Stomach (tissue), 9 donors: Measurements from ENCODE around the gene MYO1E. TPM values are rescaled to one million over a fixed set of nuclear protein-coding genes. Genes with fewer than 3 reads are reported as not detected.

Experiments used
- DNase-seq, 2 donors: peaks; one replicate each; pipeline versions ENCODE4 v3.0.0 to v3.0.0-alpha.2; 2013 to 2019
- H3K27ac ChIP-seq, 5 donors: fragments of 200-600 bp in 4 of 5; sonication (generic) in 4 of 5; one replicate each; pipeline ENCODE4 v1.5.1; 2013 to 2019; ENCODE audit warnings: mild to moderate bottlenecking in 1 of 5, moderate library complexity in 1 of 5
- H3K27me3 ChIP-seq, 3 donors: fragments of 200-600 bp; sonication (generic); one replicate each; pipeline ENCODE4 v1.5.1; 2017 to 2019; ENCODE audit warnings: mixed run types in 1 of 3
- H3K36me3 ChIP-seq, 4 donors: fragments of 200-600 bp; sonication (generic); 1 replicate in 3 of 4; 2 replicates in 1 of 4; pipeline ENCODE4 v1.5.1; 2016 to 2019
- H3K4me1 ChIP-seq, 4 donors: fragments of 200-600 bp; sonication (generic); one replicate each; pipeline ENCODE4 v1.5.1; 2016 to 2019
- H3K4me3 ChIP-seq, 4 donors: fragments of 200-600 bp; sonication (generic) in 3 of 4; one replicate each; pipeline ENCODE4 v1.5.1; 2016 to 2019; ENCODE audit warnings: mild to moderate bottlenecking in 1 of 4
- H3K9me3 ChIP-seq, 4 donors: fragments of 200-600 bp; sonication (generic); one replicate each; pipeline ENCODE4 v1.5.1; 2016 to 2019
- EP300 ChIP-seq: sonication (generic); formaldehyde crosslinking; IDR thresholded peaks from one replicate; pipeline ENCODE4 v1.6.1; 2017; ENCODE audit warnings: antibody characterized with exemption
- POLR2A ChIP-seq, 4 donors: fragments of 450-650 bp; IDR thresholded peaks; one replicate each; pipeline ENCODE4 v1.6.1; 2016; ENCODE audit warnings: antibody characterized with exemption in 4 of 4, control low read depth in 2 of 4, mild to moderate bottlenecking in 1 of 4, moderate library complexity in 1 of 4
- POLR2AphosphoS5 ChIP-seq, 3 donors: sonication (generic); formaldehyde crosslinking; IDR thresholded peaks; one replicate each; pipeline ENCODE4 v1.6.1; 2016; ENCODE audit warnings: antibody characterized with exemption in 3 of 3
- WGBS, 5 donors: extraction: QIAGEN DNeasy Blood & Tissue Kit in 3 of 5; methylation state at CpG; one replicate each; pipeline versions ENCODE4 v1.1.5 to v1.1.7; 2013 to 2018; 5-methylcytosine and 5-hydroxymethylcytosine counted together
- intact Hi-C: fragments of 100-400 bp; cut with DNase I; formaldehyde crosslinking; loops from one replicate; pipeline ENCODE4 v1.15.1; 2023; ENCODE audit warnings: low total_unique reads
- polyA plus RNA-seq, 3 donors: library from polyadenylated mRNA; stranded (reverse); fragments of 200-250 nt; gene quantifications; one replicate each; pipeline ENCODE4 v1.2.3, GENCODE V29; 2013
- total RNA-seq, 5 donors: library from RNA; depleted of rRNA; stranded (reverse); fragments of >200 nt; gene quantifications; one replicate each; pipeline versions ENCODE4 v1.1.0 to v1.2.3, GENCODE V29; 2014 to 2016
- TF ChIP-seq, protein P1 (sequence below), 7 experiments: fragments of 450-650 bp in 4 of 7; fragments of 200-600 bp in 3 of 7; sonication (generic) in 3 of 7; IDR thresholded peaks; one replicate each; pipeline ENCODE4 v1.5.1; 2016 to 2019; ENCODE audit warnings: antibody characterized with exemption in 7 of 7, control low read depth in 2 of 7, mild to moderate bottlenecking in 1 of 7
- donor health status: healthy with polysubstance abuse.
- donor health status: Bipolar disorder and iron deficiency.
- donor health status: healthy.

The MYO1E gene
- total and polyA plus RNA-seq, 8 donors = 15.1 to 380 (median 46.3) TPM

DNA sequence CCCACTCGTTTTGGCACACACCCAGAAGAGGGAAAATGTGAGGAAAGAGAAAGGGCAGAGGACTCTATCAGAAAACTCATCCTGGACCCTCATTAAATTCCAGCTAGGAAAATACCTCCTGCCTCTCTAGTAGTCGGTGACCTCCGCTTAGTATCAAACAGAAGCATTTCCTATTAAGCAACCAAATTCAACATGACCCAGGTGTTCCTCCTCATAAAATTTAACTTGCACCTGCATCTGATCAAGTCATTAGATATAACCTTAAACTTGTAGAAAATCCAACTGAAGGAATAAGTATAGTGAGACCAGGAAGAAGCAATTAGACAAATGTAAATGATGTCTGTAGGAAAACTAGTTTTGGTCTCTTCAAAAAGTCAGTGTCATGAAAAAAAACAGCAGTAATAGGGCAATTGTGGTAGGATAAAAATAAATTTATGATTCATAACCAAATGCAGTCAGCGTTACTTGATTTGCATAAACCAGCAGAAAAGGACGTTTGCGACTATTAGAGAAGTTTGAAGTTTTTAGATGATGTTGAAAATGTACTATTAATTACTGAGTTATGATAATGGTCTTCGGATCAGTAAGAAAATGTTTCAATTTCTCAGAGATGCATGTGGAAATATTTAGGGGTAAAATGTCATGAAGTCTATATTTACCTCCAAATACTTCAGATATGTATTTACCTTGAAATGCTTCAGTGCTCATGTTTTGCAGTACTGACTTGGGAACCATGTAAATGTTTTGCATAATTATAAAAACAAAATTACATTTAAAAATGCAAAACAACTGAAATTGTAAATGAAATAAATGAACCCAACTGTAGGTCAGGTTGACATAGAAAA is 121.4 kb downstream of the MYO1E start:
- H3K9me3 ChIP-seq = no peaks in the 10 kb centered on the region
- intact Hi-C loops = no loop called here
- peaks cover 0 to 19% (median 4%) of the 10 kb centered on the region in 4 donors for H3K4me1 ChIP-seq
- H3K27me3 ChIP-seq = no peaks in the 10 kb centered on the region
- no peak for DNase-seq
- WGBS, 5 donors = 71 to 80% (median 77%) methylated on average over 7 of the region's 7 CpGs
- H3K27ac ChIP-seq = no peak overlapping the region
- H3K4me3 ChIP-seq = no peak overlapping the region
- H3K36me3 ChIP-seq = peaks cover 0 to 21% (median 12%) of the 10 kb centered on the region in 4 donors
- TF ChIP-seq EP300 (no peak), POLR2AphosphoS5 (IDR thresholded peaks at IDR 0.05) (no peak), POLR2A (IDR thresholded peaks at IDR 0.05) (no peak)
- TF ChIP-seq, protein P1, sequence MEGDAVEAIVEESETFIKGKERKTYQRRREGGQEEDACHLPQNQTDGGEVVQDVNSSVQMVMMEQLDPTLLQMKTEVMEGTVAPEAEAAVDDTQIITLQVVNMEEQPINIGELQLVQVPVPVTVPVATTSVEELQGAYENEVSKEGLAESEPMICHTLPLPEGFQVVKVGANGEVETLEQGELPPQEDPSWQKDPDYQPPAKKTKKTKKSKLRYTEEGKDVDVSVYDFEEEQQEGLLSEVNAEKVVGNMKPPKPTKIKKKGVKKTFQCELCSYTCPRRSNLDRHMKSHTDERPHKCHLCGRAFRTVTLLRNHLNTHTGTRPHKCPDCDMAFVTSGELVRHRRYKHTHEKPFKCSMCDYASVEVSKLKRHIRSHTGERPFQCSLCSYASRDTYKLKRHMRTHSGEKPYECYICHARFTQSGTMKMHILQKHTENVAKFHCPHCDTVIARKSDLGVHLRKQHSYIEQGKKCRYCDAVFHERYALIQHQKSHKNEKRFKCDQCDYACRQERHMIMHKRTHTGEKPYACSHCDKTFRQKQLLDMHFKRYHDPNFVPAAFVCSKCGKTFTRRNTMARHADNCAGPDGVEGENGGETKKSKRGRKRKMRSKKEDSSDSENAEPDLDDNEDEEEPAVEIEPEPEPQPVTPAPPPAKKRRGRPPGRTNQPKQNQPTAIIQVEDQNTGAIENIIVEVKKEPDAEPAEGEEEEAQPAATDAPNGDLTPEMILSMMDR (IDR thresholded peaks at IDR 0.05) = no peak

DNA sequence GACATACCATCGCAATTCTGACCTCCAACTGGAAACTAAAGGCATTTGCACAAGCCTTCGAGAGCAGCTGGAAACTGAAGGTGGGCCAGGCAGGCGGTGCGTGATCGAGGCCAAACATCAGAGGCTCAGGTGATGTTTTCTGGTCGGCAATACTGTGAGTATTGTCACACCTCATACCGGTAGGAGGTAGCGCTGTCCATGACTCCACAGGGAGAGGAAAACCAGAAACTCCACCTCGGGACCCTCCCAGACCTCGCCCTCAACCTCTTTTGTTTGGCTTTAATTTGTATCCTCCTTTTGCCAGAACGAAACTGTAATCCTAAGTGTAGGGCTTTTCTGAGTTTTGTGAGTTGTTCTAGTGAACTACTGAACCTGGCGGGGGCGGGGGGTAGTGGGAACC is 122.4 kb downstream of the MYO1E start:
- DNase-seq = no peak
- Histone ChIP-seq H3K9me3 (no peaks in the 10 kb centered on the region), H3K4me3 (no peak overlapping the region), H3K4me1 (peaks cover 0 to 9% (median 0%) of the 10 kb centered on the region in 4 donors), H3K36me3 (peaks cover 0 to 17% (median 8%) of the 10 kb centered on the region in 4 donors), H3K27me3 (no peaks in the 10 kb centered on the region), H3K27ac (no peak overlapping the region)
- TF ChIP-seq EP300 (no peak), POLR2AphosphoS5 (IDR thresholded peaks at IDR 0.05) (no peak), POLR2A (IDR thresholded peaks at IDR 0.05) (no peak)
- TF ChIP-seq, protein P1 (IDR thresholded peaks at IDR 0.05) = no peak
- 84 to 92% (median 89%) methylated on average over 13 of the region's 13 CpGs for WGBS, 5 donors
- intact Hi-C loops = no loop called here

DNA sequence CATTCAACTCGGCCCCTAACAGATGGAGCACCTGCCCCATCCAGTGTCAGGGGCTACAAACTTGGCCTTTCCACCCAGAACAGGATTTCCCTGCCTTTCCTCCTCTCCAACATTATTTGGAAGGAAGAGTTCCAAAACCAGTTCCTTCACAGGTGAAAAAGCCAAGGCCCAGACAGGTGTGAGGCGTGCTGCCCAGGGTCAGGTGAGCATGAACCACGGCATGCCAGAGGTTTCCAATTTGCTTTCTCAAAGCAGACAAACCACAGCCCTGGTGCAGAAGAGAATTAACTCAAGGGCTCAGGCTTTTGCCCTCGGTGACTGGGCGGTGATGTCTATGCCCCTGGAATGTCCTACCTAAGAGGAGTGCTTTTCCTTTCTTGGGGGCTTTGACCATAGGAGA is 122.9 kb downstream of the MYO1E start:
- Histone ChIP-seq H3K4me1 (peaks cover 0 to 5% (median 0%) of the 10 kb centered on the region in 4 donors), H3K27me3 (no peaks in the 10 kb centered on the region), H3K9me3 (no peaks in the 10 kb centered on the region), H3K27ac (no peak overlapping the region), H3K36me3 (peaks cover 0 to 13% (median 4%) of the 10 kb centered on the region in 4 donors), H3K4me3 (no peak overlapping the region)
- intact Hi-C loops = loop anchor here (10.0 kb wide), 1 partner anchor 245 kb away; no protein-coding TSS in a partner anchor
- WGBS, 5 donors = 66 to 77% (median 73%) methylated on average over 5 of the region's 5 CpGs
- no peak for DNase-seq
- TF ChIP-seq POLR2A (IDR thresholded peaks at IDR 0.05) = no peak
- no peak for TF ChIP-seq EP300
- TF ChIP-seq, protein P1 (IDR thresholded peaks at IDR 0.05) = no peak
- TF ChIP-seq POLR2AphosphoS5 (IDR thresholded peaks at IDR 0.05) = no peak

DNA sequence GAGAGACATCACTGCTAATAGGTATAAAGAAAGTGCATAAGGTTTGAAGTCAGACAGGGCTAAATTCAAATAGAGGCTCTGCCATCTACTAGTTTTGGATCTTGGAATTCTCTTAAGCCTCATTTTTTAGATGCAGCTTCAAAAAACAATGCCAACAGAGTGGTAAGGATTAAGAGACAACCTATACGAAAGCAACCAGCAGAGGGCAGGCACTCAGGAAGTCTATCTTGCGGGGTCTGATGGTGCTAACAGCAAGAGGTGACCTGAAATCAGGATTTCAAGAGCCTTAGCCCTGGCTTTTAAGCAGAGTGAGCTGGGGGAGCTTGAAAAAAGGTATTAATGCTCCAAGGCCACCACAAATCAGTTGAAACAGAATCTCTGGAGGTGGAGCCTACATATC is 125.3 kb downstream of the MYO1E start:
- intact Hi-C loops = loop anchor here (10.0 kb wide), 1 partner anchor 247 kb away; no protein-coding TSS in a partner anchor
- DNase-seq = peak; percentile 61 to 86

More for the DNA sequence above, 125.3 kb downstream of the MYO1E start:
- Histone ChIP-seq H3K27me3 (no peaks in the 10 kb centered on the region), H3K36me3 (peaks cover 0 to 11% (median 3%) of the 10 kb centered on the region in 4 donors), H3K4me3 (no peak overlapping the region), H3K9me3 (no peaks in the 10 kb centered on the region), H3K27ac (no peak overlapping the region), H3K4me1 (peaks cover 0 to 5% (median 0%) of the 10 kb centered on the region in 4 donors)
- WGBS, 5 donors = 2 to 18% (median 10%) methylated on average over 2 of the region's 2 CpGs
- TF ChIP-seq POLR2A (IDR thresholded peaks at IDR 0.05) (no peak), POLR2AphosphoS5 (IDR thresholded peaks at IDR 0.05) (peak in 1 of 3 donors; percentile 66), EP300 (no peak)
- TF ChIP-seq, protein P1 (IDR thresholded peaks at IDR 0.05) = peak in 5 of 7 experiments; percentile 13 to 55 (median 45)
